ENCODE measurements around the gene HEATR5A.

DNA sequence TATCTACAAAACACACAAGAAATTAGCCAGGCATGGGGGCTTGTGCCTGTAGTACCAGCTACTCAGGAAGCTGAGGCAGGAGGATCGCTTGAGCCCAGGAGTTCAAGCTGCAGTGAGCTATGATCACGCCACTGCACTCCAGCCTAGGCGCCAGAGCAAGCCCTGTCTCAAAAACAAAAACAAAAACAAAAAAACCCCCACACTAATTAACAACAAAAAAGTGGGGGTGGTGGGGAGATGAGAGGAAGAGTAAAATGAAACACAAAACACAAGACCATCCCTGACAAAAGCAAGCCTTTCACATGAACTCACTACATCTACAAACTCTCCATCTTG, 158.9 kb downstream of the HEATR5A start:
- TF ChIP-seq TAF1 (IDR thresholded peaks at IDR 0.05; ENCODE audit: borderline replicate concordance, low read depth, low read length) (no peak), POLR2A (IDR thresholded peaks at IDR 0.05; ENCODE audit: low read depth, low read length) (no peak)
